RWPE1 (cell line): ENCODE measurements around the gene MYZAP.
A peak's percentile ranks its signal among the peaks of the same experiment; 100 is the strongest.

Experiments used
- CTCF ChIA-PET: fragments of 350-600 bp; sonication (Branson Sonifier 250); formaldehyde crosslinking; extraction: SDS; loops from one replicate; lab custom pipeline; 2021; lab: Yijun Ruan, JAX
- POLR2A ChIA-PET: fragments of 400-600 bp; formaldehyde crosslinking; extraction: SDS; loops from one replicate; lab custom pipeline; 2020; ENCODE audit warnings: antibody characterized with exemption; ENCODE audit not compliant: low non-redundant PET; lab: Yijun Ruan, JAX
- DNase-seq: peaks from one replicate; pipeline ENCODE4 v3.0.0; 2012; ENCODE audit warnings: low spot score
- H3K27ac ChIP-seq: fragments of 450-650 bp; 2 replicates; pipeline ENCODE4 v1.5.1; 2017
- CTCF ChIP-seq: fragments of 450-650 bp; conservative IDR thresholded peaks from 2 replicates; pipeline ENCODE4 v1.5.1; 2017; ENCODE audit warnings: low read depth, mild to moderate bottlenecking

Gene MYZAP

GRCh38 chr15:57690341-57690966, 98.8 kb downstream of the MYZAP start:
- no peak for DNase-seq
- POLR2A ChIA-PET: no interaction called here
- TF ChIP-seq CTCF: no peak
- CTCF ChIA-PET: no interaction called here
- H3K27ac ChIP-seq: peak overlapping the region; percentile 19

- TF ChIP-seq CTCF: no peak
- H3K27ac ChIP-seq: no peak overlapping the region; the same call in 1 of the 2 replicates
- ChIA-PET CTCF (no interaction called here), POLR2A (no interaction called here)
- no peak for DNase-seq
These were observed 99.4 kb downstream of the MYZAP start for GRCh38 chr15:57691082-57691481.

GRCh38 chr15:57692709-57693108, 101.0 kb downstream of the MYZAP start:
- CTCF ChIA-PET: interaction anchor here (0.7 kb wide), 1 partner anchor 432 kb away, joined by 3 read pairs; no protein-coding TSS in a partner anchor

GRCh38 chr15:57694279-57694678, 102.6 kb downstream of the MYZAP start:
- CTCF ChIA-PET: no interaction called here
- no peak for DNase-seq
- no peak for TF ChIP-seq CTCF
- H3K27ac ChIP-seq: no peak overlapping the region
- POLR2A ChIA-PET: no interaction called here

More at GRCh38 chr15:57692709-57693108, 101.0 kb downstream of the MYZAP start:
- no peak for DNase-seq
- POLR2A ChIA-PET: no interaction called here
- H3K27ac ChIP-seq: no peak overlapping the region
- TF ChIP-seq CTCF: no peak

- CTCF ChIA-PET: no interaction called here
- POLR2A ChIA-PET: no interaction called here
- no peak overlapping the region for H3K27ac ChIP-seq
- DNase-seq: no peak
- TF ChIP-seq CTCF: no peak
These were observed 104.4 kb downstream of the MYZAP start for GRCh38 chr15:57696146-57696545.

GRCh38 chr15:57697588-57697987, 105.9 kb downstream of the MYZAP start:
- no peak for DNase-seq
- no peak for TF ChIP-seq CTCF
- CTCF ChIA-PET: no interaction called here
- no peak overlapping the region for H3K27ac ChIP-seq
- POLR2A ChIA-PET: no interaction called here
